Stimulated activated CD4-positive, alpha-beta T cell treated with anti-CD3 and anti-CD28 coated beads, Interleukin-2, amount 100 ng/mL, for 4 hours (primary cell): ENCODE results near the gene NIPBL.
"Not testable (repeated sequence)": the region's sequence is repeated elsewhere in the genome, so short reads cannot be mapped to it uniquely, and the experiment has no call there.

Source experiments
- DNase-seq: peaks from one replicate; pipeline ENCODE4 v3.0.0-alpha.2; 2020; ENCODE audit warnings: low read depth

Gene NIPBL

DNA sequence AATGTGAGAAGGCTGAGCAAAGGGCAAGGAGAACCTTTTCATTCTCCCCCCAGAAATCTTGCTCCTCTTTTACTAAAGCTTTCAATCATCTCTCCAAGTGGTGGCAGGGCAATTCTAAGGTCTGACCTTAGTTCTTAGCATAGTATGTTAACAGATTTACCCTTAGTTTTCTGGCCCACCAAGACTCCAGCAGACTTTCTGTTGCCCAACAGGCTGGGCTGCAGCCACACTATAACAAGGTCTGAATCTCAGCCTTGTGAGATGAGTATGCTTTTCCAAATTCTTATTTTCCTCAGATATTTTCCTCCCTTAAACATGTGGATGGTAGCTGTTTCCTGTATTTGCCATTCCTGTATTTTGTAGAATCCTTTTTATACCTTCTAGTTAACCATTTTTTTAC lies 69.5 kb downstream of the NIPBL start:
- no peak for DNase-seq

DNA sequence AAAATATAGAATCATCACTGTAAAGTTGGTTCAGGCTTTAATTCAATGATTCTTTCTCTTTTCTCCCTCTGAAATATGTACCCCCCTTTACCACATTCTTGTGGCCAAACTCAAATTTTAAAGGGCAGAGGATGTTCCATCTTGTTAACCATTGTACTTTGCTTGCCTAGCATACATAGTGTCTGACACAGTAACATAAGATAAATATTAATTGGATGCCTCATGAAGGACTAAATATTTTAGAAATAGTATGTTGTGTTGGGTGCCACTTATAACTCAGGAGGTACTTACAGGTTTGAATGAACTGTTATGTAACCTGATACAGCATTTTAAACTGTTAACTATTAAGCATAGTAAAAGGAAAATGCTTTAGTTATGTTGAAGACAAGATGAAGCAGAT lies 71.5 kb downstream of the NIPBL start:
- no peak for DNase-seq

DNA sequence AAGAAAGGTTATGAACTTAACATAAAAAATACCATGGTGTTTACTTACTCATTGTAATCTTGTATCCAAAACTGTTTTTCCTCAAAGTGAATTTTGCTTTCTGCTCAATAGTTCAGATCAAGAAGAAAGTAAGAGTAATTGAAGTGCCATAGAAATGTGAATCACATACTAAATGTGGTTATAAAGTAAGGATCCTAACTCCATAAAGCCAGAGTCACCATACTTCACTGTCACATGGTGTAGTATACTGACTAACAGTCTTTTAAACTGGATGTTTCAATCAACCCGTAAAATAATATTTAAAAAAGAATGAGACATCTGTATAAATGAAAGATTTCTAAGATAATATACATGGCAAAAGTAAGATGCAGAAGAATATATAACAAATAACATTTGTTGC lies 72.1 kb downstream of the NIPBL start:
- no peak for DNase-seq

DNA sequence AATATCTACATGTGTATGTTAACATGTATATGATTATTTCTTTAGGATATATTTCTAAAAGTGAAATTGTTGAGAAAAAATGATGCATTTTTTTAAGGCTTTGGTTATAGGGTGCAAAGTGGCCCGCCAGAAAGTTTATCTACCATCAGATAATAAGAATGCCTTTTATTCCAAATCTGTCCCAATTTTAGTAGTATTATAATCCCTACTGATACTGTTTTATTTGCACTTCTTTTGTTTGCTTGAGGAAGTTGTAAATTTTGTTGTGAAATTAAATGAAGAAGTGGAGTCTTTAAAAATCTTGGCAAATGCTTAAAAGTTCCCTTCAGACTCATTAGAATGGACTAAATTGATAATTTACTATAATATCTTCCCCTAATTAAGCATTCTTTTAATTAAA lies 73.0 kb downstream of the NIPBL start:
- DNase-seq, result no peak

DNA sequence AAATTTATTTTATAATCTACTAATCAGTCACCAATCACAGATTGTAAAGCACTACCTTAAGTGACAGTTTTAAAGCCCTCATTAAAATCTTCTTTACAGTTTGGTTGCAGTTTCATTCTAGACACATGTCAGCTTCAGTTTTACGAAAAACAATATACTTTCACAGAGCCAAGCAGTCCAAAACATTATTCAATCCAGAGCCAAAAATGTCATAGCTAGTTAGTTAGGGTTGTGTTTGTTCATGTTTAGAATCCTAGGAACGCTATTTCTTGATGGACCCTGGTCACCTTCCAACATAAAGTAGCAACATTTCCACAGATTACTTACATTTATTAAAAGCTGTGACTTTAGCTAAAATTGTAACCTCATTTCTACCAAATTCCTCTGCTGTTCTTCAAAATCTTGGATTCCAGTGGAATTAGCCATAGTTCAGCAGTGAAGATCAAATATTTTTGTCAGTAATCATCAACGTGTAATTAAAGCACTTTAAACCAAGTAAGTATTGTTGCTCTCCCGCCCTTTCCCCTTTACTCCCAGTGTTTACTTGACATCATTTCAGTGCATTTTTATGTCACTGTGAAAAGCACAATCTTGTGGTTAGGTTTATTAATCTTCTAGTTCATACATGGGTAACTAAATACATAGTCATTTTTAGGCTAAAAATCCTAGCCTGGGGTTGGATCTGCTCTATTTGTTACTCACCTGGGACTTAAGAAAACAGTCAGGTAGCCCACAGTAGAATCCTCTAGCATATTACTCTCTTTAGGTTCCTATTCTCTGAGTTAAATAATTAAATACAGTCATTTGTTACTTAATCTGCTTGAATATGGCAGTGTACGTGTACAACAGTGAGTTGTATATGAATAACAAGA lies 74.3 kb downstream of the NIPBL start:
- no peak for DNase-seq

DNA sequence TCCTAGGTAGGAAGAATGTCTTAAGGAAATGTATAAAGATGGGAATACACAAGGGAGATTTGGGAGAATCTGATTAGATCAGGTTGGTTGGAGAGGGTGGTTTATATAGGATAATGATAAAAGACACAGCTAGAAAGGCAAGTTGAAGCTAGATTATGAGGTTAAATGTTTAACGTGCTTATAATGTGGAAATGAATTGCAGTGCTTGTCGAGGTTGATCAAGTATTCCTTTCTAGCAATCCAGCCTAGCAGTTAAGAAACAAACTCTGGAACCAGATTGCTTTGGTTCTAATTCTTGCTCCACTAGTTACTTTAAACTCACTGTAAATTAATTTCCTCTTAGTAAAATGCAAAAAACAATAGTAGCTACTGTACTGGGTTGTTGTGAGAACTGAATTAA lies 76.5 kb downstream of the NIPBL start:
- no peak for DNase-seq

DNA sequence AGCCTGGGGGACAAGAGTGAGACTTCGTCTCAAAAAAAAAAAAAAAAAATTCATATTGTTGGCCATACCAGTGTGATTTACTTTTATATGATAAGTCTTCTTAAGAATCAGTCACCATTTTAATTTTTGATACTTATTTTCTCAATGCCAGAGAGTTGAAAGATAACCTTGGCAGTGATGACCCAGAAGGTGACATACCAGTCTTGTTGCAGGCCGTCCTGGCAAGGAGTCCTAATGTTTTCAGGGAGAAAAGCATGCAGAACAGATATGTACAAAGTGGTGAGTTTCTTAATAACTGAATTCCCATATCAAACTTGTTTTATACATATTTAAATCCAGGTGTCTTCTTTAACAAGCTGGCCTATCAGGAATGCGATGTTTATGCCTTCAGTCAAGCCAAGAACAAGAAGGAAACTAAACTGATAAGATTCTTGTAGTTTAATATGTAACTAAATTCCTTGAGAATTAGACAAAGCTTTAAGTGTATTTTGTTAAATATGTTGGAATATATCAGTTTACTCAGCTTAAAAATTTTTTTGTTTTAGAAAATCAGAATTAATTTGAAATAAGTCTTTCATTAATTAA lies 81.5 kb downstream of the NIPBL start:
- no peak for DNase-seq

DNA sequence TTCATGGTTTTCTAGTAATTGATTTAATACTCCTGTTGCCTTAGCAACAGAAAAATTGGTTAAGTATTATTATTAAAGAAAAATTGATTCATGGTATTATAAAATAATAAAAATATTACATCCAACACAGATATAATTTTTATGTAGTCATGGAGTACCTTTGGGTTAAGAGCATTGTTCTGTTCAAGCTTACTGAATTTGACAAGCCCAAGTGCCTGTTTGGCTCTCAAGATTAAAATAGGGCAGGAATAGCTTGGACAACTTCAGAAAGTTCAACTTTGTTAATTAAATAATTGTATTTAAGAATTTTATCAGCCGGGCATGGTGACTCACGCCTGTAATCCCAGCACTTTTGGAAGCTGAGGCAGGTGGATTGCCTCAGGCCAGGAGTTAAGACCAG lies 82.0 kb downstream of the NIPBL start:
- no peak for DNase-seq

DNA sequence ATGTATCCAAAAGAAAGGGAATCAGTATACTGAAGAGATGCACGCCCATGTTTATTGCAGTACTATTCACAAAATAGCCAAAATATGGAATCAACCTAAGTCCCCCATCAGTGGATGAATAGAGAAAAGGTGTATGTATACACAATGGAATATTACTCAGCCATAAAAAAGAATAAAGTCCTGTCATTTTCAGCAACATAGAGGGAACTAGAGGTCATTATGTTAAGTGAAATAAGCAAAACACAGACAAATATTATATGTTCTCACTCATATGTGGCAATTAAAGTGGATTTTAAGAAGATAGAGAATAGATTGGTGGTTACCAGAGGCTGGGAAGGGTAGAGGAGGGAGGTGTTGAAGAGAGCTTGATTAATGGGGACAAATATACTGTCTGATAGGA lies 88.6 kb downstream of the NIPBL start:
- no peak for DNase-seq

DNA sequence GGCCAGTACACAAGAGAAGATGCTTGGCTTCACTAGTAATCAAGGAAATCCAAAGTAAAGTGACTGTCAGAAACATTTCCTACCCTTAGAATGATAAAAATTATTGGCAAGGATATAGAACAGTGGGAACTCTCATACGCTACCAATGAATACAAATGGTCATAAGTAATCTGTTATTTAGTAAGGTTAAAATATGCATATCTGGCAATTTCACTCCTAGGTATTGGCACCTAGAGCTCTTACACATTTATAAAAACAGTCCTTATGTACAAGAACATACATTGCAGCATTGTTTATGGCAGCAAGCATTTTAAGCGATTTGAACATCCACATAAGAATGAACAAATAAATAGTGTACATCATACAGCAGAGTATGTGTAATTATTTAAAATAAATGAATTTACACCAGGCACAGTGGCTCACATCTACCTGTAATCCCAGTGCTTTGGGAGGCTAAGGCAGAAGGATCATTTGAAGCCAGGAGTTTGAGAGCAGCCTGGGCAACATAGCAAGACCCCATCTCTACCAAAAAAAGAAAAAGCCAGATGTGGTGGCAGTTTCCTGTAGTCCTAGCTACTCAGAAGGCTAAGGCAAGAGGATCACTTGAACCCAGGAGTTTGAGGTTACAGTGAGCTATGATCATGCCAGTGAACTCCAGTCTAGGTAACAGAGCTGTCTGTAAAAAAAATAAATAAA lies 93.3 kb downstream of the NIPBL start:
- DNase-seq, result no peak

DNA sequence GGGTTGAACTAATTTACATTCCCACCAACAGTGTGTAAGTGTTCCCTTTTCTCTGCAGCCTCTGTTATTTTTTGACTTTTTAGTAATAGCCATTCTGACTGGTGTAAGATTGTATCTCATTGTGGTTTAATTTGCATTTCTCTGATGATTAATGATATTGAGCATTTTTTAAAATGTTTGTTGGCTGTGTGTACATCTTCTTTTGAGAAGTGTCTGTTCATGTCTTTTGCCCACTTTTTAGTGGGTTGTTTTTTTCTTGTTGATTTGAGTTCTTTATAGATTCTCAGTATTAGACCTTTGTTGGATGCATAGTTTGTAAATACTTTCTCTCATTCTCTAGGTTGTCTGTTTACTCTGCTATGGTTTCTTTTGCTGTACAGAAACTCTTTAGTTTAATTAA lies 101.6 kb downstream of the NIPBL start:
- DNase-seq, result no peak

DNA sequence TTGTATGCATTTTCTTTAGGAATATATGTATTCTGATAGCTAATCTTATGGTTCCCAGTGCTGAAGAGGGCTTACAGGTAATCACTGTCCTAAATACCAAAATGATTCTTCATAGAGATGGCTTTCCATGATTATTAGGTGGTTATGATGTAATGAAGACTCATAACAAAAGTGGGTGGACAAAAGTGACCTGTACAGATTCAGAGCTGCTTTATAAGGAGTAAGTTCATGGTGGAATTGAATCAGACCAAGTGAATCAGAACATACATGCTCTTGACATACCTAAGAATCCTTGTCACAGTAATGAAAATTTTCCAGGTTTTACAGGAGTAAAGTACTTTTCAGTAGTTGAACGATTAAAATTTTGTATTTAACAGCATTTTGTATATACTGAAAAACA lies 105.6 kb downstream of the NIPBL start:
- DNase-seq, result no peak

DNA sequence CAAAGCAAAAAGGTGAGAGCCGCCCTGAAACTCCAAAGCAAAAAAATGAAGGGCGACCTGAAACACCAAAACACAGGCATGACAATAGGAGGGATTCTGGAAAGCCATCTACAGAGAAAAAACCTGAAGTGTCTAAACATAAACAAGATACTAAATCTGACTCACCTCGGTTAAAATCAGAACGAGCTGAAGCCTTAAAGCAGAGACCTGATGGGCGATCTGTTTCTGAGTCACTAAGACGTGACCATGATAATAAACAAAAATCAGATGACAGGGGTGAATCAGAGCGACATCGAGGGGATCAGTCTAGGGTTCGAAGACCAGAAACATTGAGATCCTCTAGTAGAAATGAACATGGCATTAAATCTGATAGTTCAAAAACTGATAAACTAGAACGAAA lies 108.8 kb downstream of the NIPBL start:
- no peak for DNase-seq

DNA sequence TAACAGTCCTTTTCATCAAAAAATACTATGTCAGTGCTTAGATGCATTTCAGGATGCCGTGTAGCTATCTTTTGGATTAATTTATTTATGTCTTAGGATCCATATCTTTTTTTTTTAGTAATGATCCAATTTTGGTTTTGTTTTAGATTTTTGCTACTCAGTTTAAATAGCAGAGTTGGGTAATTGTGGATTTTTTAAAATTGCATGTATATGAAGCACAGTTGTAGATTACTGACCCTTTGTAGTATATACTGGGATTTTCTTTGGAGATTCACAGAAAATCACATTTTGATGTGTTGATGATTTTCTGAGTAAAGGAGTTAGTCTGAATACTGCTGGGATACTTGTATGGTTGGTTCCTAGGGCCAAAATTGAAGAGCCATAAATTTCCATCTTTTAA lies 111.8 kb downstream of the NIPBL start:
- no peak for DNase-seq

DNA sequence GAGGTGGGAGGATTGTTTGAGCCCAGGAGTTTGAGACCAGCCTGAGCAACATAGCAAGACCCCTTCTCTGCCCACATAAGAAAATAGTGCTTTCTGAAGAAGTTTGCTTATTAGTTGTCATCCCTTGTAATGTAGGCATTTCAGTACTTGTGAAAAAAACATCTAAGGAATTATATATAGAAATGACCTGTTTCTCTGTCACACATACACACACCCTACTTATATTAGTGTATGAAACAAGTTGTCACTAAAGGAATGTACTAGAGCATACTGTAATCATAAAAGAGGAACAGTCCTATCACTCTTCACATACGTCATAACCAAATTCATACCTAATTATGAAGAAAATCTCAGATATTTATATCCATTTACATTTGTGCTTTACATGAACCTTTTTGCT lies 122.0 kb downstream of the NIPBL start:
- DNase-seq, result no peak

DNA sequence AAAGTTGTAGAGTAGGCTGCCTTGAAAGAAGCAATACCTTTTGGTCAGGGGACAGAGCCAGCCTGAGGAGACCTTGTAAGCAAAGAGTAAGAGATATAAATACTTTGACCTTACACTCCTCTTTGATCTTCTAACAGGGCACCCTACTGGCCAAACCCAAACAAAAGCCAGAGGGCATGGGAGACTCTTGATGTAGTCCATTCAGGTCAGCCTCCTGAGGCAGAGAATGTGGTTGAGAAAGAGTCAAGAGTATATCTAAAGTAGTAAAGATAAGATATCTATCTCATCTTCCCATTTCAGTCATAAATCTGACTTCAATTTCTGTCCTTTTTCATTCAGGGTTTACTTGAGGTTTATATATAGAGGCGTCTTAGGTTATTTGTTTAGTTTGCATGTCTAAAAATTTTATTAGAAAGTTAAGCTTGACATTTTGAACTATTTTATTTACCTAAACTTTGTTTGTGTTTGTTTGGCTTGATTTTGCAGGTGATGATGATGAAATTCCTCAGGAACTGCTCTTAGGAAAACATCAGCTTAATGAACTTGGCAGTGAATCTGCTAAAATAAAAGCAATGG lies 125.7 kb downstream of the NIPBL start:
- no peak for DNase-seq

DNA sequence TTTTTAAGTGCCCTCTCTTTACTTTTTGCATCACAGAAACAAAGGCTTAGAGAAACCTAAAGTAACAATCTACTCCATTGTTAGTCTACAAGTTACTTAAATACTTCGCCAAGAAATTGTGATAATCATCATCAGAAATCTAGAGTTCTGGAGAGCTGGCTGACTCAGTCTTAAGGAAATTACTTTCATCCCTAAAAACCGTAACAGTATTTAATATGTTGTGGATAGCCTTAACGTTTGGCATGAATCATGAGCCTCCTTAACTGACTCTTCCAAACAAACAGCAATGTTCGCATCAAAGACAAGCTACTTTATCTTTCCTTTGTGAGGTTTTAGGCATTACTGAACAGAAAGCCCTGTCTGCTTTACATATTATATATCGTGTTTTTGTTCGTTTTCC lies 128.7 kb downstream of the NIPBL start:
- DNase-seq, result no peak

DNA sequence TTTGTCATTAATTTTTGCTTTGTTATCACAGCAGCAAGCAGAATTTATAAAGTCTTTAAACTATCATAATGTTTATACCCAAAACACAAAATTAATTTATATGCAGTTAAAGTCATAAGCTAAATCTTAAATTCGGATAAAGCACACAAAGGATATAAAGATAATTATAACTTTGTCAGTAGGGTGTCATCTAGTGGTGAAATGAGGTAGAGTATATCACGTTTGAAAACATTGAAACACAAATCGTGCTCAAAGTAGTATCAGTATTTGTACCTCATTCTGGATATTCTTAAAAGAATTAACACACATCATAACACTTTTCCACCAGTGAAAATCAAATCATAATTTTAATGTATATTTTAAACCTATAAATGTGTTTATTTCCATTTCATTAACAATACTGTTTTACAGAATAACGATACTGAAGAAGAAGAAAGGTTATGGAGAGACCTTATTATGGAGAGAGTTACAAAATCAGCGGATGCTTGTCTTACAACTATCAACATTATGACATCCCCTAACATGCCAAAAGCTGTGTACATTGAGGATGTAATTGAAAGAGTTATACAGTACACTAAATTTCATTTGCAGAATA lies 129.5 kb downstream of the NIPBL start:
- DNase-seq, result no peak

DNA sequence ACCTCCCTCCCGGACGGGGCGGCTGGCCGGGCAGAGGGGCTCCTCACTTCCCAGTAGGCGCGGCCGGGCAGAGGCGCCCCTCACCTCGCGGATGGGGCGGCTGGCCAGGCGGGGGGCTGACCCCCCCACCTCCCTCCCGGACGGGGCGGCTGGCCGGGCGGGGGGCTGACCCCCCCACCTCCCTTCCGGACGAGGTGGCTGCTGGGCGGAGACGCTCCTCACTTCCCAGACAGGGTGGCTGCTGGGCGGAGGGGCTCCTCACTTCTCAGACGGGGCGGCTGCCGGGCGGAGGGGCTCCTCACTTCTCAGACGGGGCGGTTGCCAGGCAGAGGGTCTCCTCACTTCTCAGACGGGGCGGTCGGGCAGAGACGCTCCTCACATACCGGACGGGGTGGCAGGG lies 136.6 kb downstream of the NIPBL start:
- DNase-seq, result not testable (repeated sequence)

DNA sequence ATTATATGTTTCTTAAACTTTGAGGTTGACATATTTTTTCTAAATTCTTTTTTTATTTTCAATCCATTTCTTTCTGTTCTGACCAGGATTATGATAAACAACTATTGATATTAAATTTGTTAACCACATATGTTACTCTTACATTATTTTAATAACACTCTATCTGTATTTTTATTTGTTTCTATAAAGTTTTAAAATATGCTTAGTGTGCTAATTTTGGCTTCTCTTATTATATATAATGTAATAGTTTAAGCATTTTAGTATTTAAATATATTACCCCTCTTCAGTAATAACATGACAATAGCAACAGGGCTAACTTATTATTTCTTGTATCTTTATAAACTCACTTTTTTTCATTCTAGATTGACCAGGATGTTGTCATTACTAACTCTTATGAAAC lies 137.8 kb downstream of the NIPBL start:
- DNase-seq, result no peak

DNA sequence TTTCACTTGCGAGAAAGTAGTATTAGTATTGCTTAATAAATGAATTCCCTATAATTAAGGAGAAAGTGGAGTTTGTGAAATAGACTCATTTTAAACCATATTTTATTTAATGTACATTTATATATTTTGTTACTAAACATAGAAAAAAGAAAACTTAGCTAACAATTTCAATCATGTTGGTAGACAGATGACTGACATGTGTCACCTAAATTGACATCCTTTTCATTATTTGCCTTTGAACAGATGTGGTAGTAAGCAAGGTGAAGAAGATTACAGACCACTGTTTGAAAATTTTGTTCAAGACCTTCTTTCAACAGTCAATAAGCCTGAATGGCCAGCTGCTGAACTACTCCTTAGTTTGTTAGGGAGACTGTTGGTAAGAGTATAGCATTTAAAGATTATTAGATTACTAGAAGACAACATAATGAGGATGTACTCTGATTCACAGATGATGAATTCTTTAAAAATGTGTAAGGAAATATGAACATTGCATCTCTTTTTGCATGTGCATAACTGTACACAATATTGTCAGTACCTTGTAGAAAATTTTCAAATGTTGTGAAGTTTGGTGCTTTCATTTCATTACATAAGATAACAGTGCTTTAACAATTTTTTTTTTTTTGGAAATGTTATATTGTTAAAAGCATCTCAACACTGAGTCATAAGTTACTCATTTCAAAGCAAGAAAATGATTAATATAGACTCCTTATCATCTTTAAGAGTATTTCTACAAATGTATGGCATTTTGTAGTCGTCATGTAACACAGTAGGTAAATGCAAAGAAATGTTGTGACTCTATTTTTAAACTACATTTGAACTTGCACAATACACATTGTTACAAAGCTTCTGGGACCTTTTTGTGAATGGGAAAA lies 139.5 kb downstream of the NIPBL start:
- no peak for DNase-seq

DNA sequence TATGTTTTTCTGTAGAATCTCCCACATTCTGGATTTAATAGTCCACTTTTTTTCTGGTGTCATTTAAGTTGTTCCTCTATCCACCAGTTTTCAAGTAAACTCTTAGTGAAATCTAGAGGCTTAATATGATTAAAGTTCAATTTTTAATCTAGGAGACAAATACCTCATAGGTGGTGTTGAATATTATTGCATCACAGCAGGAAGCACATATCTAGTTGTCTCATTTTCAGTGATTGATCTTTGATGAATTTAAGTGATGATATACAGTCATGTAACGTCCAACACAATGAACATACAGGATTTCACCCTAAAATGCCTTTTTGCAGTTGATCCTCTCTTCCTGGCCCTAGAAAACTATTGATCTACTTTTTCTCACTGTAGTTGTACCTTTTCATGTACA lies 152.3 kb downstream of the NIPBL start:
- DNase-seq, result no peak
